ENCODE measurements around the gene LPAR1.
A peak's percentile ranks its signal among the peaks of the same experiment; 100 is the strongest.

LPAR1 gene

DNA sequence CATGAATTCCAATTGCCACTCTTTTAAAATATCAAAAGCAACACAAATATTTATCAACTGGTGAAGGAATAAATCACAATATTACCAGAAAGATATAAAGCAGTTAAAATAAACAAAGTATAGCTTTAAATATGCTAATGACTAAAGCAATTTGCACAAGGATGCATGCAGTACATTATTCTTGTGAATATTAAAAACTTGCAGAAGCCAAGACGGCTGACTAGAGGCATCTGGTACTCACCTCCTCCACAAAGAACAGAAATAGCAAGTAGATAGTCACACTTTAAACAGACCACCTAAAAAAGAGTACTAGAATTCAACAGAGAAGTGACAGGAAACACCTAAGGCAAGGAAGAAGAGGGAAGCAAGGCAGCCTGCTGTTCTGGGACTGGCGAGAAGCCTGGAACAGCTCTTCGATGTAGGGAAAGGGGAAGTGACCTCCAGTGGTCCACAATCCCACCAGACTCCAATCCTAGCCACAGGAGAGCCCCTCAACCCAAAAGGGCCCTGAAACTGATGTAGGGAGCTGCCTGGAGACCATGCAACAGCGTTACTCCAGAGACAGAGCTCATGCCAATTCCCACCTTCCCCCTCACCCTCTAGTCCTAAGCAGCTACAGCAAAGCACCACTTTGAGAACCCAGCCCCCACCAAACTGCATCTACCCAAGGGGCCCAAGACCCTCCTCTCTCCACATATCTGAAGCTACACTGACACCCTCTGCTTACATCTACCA lies 86.3 kb downstream of the LPAR1 start:
- DNase-seq (ENCODE audit: low read depth): no peak

DNA sequence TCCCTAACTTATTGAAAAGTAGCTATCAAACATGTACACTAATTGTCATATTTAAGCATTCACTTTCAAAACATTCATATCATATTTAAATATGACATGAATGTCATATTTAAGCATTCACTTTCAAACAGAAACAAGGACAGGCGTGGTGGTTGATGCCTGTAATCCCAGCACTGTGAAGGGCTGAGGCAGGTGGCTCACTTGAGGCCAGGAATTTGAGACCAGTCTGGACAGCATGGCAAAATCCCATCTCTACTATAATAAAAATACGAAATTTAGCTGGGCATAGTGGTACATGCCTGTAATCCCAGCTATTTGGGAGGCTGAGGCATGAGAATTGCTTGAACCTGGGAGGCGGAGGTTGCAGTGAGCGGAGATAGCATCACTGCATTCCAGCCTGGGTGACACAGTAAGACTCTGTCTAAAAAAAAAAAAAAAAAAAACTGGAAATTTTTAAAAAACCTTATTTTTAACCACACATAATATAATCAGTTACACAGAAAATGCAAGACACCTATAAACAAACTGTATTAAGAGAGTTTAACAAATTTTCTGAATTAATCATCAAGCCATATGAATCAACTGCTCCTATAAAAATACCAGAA lies 88.1 kb downstream of the LPAR1 start:
- DNase-seq (ENCODE audit: low read depth): no peak

DNA sequence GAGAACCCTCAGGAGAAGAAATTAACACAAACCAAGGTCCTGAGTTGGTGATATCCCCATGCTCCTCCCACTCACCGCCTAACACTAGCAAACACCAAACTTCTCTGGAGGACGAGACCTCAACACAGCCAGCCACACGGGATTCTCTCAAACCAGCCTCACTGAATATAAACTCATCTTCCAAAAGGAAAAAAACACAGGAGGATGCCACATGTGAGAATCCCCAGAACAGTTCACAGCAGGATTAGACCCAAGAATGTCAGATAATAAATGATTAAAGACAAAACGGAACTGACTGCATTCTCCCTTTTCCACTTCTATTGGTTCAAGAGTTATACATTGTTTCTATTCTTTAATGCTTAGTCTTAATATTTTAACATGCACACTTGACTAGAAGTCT lies 89.2 kb downstream of the LPAR1 start:
- DNase-seq (ENCODE audit: low read depth): no peak

DNA sequence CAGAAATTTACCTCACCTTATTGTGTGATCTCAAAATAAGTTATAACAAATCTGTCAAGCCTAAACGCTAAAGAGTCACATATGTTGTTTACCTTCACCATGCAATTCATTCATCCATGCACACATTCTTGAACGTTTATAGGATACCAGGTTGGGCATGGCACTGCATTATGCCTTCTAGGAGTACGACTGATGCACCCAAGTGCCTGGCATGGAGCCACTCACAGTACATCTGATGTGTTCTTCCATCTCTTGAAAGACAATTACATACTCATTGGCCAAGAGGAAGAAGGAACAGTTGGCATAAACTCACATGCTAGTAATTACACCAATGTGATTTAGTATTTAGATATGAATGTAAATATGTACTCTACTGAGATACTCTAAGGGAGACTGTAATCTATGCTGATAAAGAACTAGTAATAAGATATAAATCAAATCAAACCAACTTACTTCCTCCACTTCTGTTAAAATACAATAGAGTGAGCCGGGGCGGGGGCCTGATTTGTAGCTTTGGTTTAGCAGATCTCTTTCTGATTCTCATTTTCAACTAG lies 90.7 kb downstream of the LPAR1 start:
- DNase-seq (ENCODE audit: low read depth): no peak

DNA sequence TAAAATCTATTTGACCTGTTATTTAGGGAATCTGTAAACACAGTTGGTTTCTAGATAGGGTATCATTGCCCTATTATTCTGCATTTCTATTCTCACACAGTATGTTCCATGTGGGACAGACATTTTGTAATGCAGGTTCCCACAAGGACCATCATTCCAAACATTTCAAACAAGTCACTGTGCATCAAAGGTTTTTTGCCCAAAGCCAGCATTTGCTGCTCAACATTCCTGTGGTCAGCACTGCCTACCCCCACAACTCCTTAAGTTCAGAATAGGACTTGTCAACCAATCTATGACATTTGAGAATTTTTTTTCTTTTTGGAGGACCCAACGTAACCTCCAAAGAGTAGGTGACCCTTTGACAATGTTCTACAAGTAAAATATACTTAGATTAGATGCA lies 95.7 kb downstream of the LPAR1 start:
- DNase-seq (ENCODE audit: low read depth): peak; percentile 75

DNA sequence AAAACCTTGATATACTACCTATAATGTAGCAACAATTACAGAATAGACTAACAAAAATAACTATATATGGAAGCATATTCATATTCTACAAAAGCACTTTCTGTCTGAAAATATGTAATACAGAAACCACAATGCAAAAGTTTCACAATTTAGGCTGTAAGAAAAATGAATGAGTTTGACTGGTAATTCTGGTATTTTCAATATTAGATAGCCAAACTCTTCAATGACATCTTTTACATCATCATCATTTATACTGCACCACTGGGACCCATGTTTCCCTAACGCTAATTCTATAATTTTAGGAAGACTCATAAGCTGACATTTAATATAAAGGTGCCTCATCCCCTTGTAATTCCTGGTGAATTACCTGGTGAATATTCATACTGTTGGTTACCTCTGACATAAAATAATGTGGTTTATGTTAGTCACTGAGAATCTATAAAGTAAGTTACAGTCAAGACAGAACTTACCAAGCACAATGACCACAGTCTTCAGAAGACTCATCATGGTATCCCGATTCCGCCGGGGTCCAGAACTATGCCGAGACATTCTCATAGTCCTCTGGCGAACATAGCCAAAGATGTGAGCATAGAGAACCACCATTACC lies 97.2 kb downstream of the LPAR1 start:
- DNase-seq (ENCODE audit: low read depth): no peak

DNA sequence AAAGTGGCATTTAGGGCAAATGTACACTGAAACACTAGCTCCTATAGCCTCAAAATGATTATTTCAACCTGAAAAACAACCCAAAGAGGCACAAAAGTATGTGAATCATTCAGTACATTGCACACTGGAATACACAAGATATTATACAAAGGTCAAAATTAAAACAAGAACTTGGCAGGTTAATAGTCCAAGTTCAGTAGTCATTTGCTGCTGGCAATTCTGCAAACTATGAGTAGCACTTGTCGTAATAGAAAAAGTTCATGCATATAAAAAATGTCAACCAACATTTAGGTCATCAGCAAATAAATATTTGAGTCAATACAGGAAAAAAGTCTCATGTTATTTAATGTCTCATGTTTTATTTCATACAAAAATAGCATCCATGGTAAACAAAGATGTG lies 98.7 kb downstream of the LPAR1 start:
- DNase-seq (ENCODE audit: low read depth): peak; percentile 71

DNA sequence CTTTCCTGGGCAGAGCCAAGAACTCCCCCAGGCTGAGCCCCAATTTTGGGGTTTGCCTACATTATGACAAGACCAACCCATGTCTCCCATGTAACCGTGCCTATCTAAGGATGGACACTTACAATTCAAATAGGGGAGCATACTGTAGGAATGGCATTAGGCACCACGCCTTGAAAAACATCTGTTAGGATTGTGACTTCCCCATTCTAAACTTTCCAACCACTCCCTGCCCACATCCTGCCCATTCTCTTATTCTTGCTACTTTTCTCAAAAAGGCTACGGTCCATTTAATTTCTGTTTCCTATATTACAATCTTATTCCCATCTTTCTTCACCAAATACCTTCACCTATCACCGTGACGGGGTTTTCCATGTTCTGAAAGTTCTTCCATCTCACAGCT lies 99.2 kb downstream of the LPAR1 start:
- DNase-seq (ENCODE audit: low read depth): no peak

DNA sequence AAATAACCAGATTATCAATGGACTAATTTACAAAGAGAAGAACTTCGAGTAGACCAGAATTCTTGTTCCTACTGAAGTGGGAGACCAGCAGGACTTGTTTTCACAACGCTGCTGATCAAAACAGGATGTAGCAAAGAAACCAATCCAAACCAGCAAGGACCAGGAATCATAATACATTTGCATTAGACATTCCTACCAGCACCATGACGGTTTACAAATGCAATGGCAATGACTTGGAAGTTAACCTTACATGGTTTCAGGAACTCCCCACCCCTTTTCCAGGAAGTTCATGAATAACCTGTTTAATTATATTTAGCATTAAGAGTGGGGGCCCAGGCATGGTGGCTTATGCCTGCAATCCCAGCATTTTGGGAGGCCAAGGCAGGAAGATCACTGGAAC lies 100.0 kb downstream of the LPAR1 start:
- no peak for DNase-seq (ENCODE audit: low read depth)

DNA sequence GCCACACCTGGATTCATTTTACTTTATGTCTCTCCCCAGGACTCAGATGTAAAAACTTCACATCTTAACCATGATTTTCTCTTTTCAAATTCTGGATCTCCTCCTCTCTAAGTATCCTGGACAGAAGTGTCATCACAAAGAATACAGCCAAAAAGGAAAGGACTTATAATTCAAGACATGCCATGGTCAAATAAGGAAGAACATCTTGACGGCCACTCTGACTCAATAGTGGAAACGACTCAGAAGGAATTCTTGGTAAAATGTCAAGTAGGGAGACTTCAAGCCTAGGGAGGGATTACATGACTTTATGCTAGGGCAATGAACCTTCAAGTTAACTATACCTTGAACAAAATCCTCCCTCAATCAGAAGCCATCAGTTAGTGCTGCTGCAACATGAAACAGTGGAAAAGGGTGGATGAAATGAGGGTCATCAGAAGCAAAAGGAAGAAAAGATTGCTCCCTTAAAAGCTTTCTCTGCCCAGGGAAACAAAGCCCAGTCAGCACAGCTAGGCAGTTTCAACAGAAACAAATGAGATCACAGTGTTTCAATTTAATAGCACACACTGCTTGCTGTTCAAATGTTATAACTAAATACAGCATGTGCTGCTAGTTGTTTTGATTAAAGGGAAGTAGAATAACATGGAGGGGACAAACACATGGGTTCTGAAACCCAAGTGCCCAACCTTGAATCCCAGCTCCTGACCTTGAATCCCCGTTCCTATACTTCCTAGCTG lies 101.4 kb downstream of the LPAR1 start:
- peak; percentile 92 for DNase-seq (ENCODE audit: low read depth)

DNA sequence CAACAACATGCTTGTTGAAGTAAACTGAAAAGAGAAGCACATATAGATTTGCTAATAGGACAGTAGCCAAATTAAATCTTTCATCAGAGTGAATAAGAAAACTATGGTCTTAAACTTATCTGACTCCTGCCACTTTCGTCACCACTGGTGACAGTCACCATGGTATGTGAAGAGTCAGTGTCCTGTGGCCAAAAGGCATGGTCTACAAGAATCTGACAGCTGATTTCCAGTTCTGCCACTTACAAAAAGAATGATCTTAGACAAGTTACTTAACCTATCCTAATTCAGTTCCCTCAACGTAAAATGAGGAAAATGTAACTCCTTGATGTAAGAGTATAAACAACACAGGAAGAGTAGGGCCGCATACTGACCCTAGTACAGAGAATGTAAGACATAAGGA lies 102.0 kb downstream of the LPAR1 start:
- no peak for DNase-seq (ENCODE audit: low read depth)

DNA sequence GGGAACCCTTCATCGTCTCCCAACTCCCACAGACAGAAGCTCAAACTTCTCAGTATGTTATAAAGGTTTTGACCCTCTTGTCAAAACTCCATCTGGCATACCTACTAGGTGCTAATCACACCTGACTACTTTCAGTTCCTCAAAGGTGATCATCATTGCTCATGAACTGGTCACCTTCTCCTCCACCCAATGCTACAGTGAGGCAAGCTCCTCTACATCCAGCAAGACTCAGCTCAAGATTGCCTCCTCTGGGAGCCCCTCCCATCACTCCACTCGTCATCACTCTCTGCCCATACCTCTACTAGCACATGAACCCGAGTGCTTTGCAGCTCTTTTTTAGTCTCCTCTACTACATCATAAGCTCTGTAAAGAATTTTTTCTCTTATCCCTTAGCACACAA lies 102.4 kb downstream of the LPAR1 start:
- DNase-seq (ENCODE audit: low read depth): no peak

DNA sequence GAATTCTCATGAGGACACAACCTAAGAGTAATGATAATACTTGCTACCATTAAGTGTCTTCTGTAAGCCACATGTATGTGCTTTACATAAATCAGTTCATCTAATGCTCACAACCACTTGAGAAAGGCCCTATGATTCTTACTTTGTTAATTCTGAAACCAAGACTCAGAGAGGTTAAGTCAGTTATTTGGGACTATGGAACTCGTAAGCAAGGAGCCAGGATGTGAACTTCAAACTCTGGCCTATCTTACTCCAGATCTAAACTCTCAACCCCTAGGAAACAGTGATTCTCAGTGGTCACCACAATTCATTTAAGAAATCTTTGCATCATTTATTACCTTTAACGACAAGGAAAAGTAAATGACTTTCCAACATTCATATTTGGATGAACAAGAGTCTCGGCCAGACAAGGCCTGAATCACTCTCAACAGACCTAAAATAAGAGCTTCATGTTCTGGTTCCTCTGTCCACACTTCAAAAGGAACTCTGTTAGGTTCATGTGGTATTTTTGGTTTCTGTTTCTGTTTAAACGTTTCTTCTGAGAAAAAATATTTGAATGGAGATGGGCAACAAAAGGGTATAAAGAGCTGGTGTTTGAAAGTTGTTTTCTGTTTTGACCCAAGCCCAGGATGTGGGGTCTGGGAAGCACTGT lies 104.8 kb downstream of the LPAR1 start:
- no peak for DNase-seq (ENCODE audit: low read depth)

DNA sequence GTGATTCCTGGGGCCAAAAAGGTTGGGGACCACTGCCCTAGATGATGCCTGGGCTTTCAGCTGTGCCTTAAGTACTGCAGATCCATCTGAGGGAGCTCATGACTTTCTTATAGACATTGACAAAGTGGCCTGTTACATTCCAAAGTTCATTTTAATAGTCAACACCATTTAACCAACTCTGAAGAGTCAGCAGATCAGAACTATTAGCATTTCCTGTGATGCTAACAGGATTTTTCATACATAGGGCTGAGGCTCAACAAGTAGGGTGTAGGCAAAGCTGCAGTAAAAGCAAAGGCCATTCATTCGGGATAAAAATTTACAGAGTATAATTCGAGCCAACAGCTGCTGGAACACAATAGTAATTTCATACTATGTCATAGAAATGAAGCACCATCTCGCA lies 105.4 kb downstream of the LPAR1 start:
- no peak for DNase-seq (ENCODE audit: low read depth)

DNA sequence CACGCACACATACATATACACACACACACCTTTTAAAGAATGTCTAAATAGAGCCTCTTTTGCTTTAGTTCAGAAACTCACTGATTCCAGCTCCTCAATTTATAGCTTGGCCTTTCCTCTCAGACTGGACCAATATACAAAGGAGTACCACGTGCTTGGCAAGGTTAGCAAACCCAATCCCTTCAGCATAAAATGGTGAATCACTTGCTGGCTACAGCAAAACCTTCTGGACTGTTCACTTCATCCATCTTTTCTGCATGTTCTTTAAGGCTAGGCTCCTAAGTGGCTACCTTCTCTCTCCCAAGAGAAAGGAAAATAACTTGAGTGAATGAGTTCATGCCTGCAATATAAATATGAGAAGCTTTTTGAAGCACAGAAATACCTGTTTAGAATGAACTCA lies 109.7 kb downstream of the LPAR1 start:
- DNase-seq (ENCODE audit: low read depth): no peak

DNA sequence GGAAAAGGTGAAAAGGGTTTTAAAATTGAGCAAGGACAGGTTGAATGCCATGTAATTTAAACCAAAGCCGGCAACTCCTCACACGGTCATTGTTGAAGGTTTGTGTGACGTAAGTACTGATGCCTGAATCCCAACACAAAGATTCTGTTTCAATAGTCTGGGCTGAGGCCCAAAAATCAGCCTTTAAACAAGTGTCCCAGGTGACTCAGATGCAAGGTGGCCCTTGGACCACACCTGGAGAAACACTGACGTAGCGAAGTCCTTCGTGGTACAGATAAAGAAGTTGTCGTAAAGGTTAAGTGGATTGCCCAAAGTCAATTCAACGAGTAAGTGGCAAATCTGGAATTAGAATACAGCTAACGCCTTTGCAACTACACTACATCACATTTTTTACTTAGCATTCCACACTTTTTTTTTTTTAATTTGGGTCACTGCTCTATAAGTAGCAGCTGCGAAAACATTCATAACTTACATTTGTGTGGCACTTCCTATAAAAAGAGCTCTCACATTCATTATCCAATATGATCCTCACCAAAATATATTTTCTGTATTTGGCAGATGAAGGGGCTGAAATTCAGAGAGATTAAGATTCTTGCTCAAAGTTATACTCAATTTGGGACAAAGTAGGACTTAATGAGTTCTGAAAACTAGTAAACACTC lies 111.3 kb downstream of the LPAR1 start:
- DNase-seq (ENCODE audit: low read depth): no peak

DNA sequence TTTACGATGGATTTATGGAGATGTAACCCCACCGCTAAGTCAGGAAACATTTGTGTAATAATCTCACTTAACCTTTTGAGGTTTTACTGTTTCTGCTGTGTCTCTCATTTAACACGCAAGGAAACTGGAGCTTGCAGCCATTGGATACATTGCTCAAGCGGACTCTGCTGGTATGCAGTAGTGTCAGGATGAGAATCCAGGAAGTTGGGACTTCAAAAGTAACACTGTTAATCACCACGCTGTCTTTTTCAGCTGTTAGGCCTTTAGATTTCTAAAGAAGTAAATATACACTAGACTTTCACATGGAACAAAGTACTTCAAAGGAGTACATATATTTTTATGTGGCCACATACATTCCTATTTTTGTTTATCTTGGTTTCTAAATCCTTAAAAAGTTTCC lies 114.7 kb downstream of the LPAR1 start:
- DNase-seq (ENCODE audit: low read depth): peak; percentile 58

DNA sequence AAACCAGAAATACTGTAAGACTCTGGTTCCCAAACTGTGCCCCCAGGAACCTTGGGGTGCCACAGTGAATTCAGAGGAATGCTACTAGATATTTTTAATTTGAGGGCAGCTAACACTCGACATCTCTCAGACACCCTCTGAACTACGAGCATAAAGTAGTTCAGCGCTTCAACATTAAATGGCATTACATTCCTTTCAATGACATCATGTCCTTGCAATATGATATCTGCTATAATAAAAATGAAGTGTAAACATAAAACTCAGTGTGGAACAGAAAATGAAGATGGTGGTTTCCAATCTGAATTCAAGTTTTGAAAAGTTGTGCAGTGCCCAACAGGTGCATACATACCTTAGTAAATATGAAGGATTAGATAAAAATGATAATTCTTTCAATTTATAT lies 116.1 kb downstream of the LPAR1 start:
- no peak for DNase-seq (ENCODE audit: low read depth)

DNA sequence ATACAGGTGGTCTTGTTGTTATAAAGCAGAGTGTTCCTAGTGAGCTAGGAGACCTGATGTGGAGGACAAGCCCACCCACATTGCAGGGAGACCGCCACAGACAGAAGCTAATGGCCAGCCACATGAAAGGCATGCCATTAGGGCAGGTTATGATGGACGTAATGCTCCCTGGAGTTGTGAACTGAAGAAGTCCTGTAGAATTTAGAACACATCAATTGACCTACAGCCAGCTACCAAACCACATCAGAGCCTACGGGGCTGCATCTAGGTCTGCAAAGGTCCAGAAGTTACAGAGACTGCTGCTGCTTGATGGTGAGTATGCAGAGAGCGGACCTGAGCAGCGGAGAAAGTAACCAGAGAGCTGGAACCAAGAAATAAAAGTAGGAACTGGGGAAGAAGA lies 116.6 kb downstream of the LPAR1 start:
- DNase-seq (ENCODE audit: low read depth): no peak

DNA sequence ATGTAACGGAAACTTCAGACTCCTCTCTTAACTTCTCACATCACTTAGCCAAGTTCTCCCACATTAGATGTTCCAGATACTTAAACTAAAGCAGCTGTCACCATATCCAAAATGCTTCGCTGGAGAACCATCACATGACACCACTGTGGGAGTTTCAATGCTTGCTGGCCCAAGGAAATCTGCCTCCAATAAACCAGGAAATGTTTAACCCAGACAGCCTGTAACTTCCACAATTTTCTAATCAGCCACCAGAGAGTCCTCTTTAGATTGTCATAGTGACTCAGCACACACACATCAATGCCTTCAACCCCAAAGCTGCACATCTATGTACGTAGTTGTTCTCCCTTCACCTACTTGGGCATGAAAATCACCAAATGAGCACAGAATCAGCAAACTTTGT lies 118.7 kb downstream of the LPAR1 start:
- DNase-seq (ENCODE audit: low read depth): peak; percentile 99

DNA sequence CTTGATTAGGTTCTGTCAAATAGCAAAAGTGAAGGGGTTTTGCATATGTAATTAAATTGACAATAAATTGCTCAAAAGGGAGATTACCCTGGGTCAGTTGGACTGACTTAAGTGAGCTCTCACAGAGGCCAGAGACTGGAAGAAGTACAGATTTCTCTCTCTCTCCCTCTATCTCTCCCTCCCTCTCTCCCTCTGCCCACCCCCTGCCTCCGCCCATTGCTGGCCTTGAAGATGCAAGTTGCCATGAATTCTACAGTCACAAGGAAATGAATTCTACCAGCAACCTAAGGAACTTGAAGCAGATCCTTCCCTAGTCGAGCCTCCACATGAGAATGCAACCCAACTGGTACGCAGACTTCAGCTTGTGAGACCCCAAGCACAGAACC lies 119.2 kb downstream of the LPAR1 start:
- DNase-seq (ENCODE audit: low read depth): peak; percentile 69

Measured in fibroblast of gingiva (primary cell).